IPS DF 4.7 (cell line): ENCODE measurements around the gene NT5M.

Experiments
- DNase-seq: peaks from one replicate; pipeline ENCODE4 v3.0.0-alpha.2; 2013; ENCODE audit warnings: low spot score; ENCODE audit errors: extremely low read depth

Gene NT5M

GRCh38 chr17:17393976-17394375, 90.8 kb downstream of the NT5M start:
- DNase-seq, result no peak

- DNase-seq, result no peak
These were observed 91.3 kb downstream of the NT5M start for GRCh38 chr17:17394494-17394893.

GRCh38 chr17:17395246-17395802, 92.2 kb downstream of the NT5M start:
- DNase-seq, result no peak

GRCh38 chr17:17395885-17396284, 92.7 kb downstream of the NT5M start:
- DNase-seq, result no peak
